GM12865 (cell line): Measurements from ENCODE around the gene VPS52.

Experiments used
- DNase-seq: peaks from one replicate; pipeline ENCODE4 v3.0.0; 2010; ENCODE audit warnings: low read depth
- H3K4me3 ChIP-seq: 2 replicates; pipeline ENCODE4 v1.5.1; 2011; ENCODE audit warnings: mild to moderate bottlenecking, low read depth, low read length, control low read depth
- CTCF ChIP-seq: IDR thresholded peaks from 2 replicates; pipeline ENCODE4 v1.5.1; 2011; ENCODE audit warnings: low read length, control low read depth, low read depth, inconsistent platforms; ENCODE audit not compliant: insufficient read depth; ENCODE audit errors: missing control alignments

VPS52 gene

GRCh38 chr6:33201935-33202334 lies 69.7 kb downstream of the VPS52 start:
- TF ChIP-seq CTCF: no peak
- peak overlapping the region; percentile 96 for H3K4me3 ChIP-seq
- DNase-seq: no peak

- peak; percentile 36 for DNase-seq
- TF ChIP-seq CTCF: no peak
- H3K4me3 ChIP-seq: peak overlapping the region; percentile 96
These were observed 70.5 kb downstream of the VPS52 start for GRCh38 chr6:33201147-33201545.
